Measurements from ENCODE around the gene LCN10. TPM values are rescaled to one million over a fixed set of nuclear protein-coding genes. Genes with fewer than 3 reads are reported as not detected.
"Not testable (repeated sequence)": the region's sequence is repeated elsewhere in the genome, so short reads cannot be mapped to it uniquely, and the experiment has no call there.

The LCN10 gene
- polyA plus RNA-seq, 4 donors: 0.18 to 2.1 (median 0.90) TPM

- no peak for DNase-seq (ENCODE audit: low read depth in 4 of 4, low spot score in 3 of 4)
These were observed 35.7 kb downstream of the LCN10 start for GRCh38 chr9:136707011-136707410.

- no peak for DNase-seq (ENCODE audit: low read depth in 4 of 4, low spot score in 3 of 4)
These were observed 37.2 kb downstream of the LCN10 start for GRCh38 chr9:136705564-136705963.

- not testable (repeated sequence) for DNase-seq (ENCODE audit: low read depth in 4 of 4, low spot score in 3 of 4)
These were observed 38.0 kb downstream of the LCN10 start for GRCh38 chr9:136704741-136705140.

GRCh38 chr9:136703276-136703860 is 39.4 kb downstream of the LCN10 start:
- DNase-seq (ENCODE audit: low read depth in 4 of 4, low spot score in 3 of 4): no peak

GRCh38 chr9:136701668-136702053 is 41.1 kb downstream of the LCN10 start:
- no peak for DNase-seq (ENCODE audit: low read depth in 4 of 4, low spot score in 3 of 4)

GRCh38 chr9:136700959-136701667 is 41.6 kb downstream of the LCN10 start:
- no peak for DNase-seq (ENCODE audit: low read depth in 4 of 4, low spot score in 3 of 4)

GRCh38 chr9:136700304-136700703 is 42.4 kb downstream of the LCN10 start:
- DNase-seq (ENCODE audit: low read depth in 4 of 4, low spot score in 3 of 4): no peak

- no peak for DNase-seq (ENCODE audit: low read depth in 4 of 4, low spot score in 3 of 4)
These were observed 44.0 kb downstream of the LCN10 start for GRCh38 chr9:136698635-136699246.

- no peak for DNase-seq (ENCODE audit: low read depth in 4 of 4, low spot score in 3 of 4)
These were observed 44.8 kb downstream of the LCN10 start for GRCh38 chr9:136697821-136698526.

GRCh38 chr9:136697146-136697820 is 45.5 kb downstream of the LCN10 start:
- DNase-seq (ENCODE audit: low read depth in 4 of 4, low spot score in 3 of 4): no peak

GRCh38 chr9:136696502-136696901 is 46.2 kb downstream of the LCN10 start:
- no peak for DNase-seq (ENCODE audit: low read depth in 4 of 4, low spot score in 3 of 4)

- DNase-seq (ENCODE audit: low read depth in 4 of 4, low spot score in 3 of 4): no peak
These were observed 46.8 kb downstream of the LCN10 start for GRCh38 chr9:136695955-136696354.

GRCh38 chr9:136695435-136695895 is 47.3 kb downstream of the LCN10 start:
- no peak for DNase-seq (ENCODE audit: low read depth in 4 of 4, low spot score in 3 of 4)

- DNase-seq (ENCODE audit: low read depth in 4 of 4, low spot score in 3 of 4): no peak
These were observed 47.9 kb downstream of the LCN10 start for GRCh38 chr9:136694872-136695247.

GRCh38 chr9:136694163-136694871 is 48.4 kb downstream of the LCN10 start:
- no peak for DNase-seq (ENCODE audit: low read depth in 4 of 4, low spot score in 3 of 4)

- no peak for DNase-seq (ENCODE audit: low read depth in 4 of 4, low spot score in 3 of 4)
These were observed 49.1 kb downstream of the LCN10 start for GRCh38 chr9:136693490-136694162.

- no peak for DNase-seq (ENCODE audit: low read depth in 4 of 4, low spot score in 3 of 4)
These were observed 49.6 kb downstream of the LCN10 start for GRCh38 chr9:136693135-136693489.

- no peak for DNase-seq (ENCODE audit: low read depth in 4 of 4, low spot score in 3 of 4)
These were observed 50.3 kb downstream of the LCN10 start for GRCh38 chr9:136692185-136693134.

Measured in left renal pelvis (tissue), 4 donors.